SK-N-SH (cell line): Measurements from ENCODE around the gene RPL12.

Experiments
- EP300 ChIP-seq, 2 experiments: IDR thresholded peaks; 2 replicates each; pipeline versions ENCODE4 v1.4.0 to v1.6.1; 2012; ENCODE audit warnings: borderline replicate concordance in 1 of 2, low read depth in 1 of 2, low read length in 1 of 2
- GABPA ChIP-seq: IDR thresholded peaks from 2 replicates; pipeline ENCODE4 v1.4.0; 2012; ENCODE audit warnings: low read depth, mild to moderate bottlenecking
- GATA2 ChIP-seq: sonication (generic); formaldehyde crosslinking; IDR thresholded peaks from 2 replicates; pipeline ENCODE4 v1.5.0; 2020; ENCODE audit warnings: mild to moderate bottlenecking, missing genetic modification reagents
- POLR2AphosphoS5 ChIP-seq: IDR thresholded peaks from 2 replicates; pipeline ENCODE4 v1.6.1; 2012; ENCODE audit warnings: low read depth, low read length
- RCOR1 ChIP-seq: fragments of 150-350 bp; IDR thresholded peaks from 2 replicates; pipeline ENCODE4 v1.6.1; 2017; ENCODE audit warnings: antibody characterized with exemption, low read length
- RXRA ChIP-seq: IDR thresholded peaks from 2 replicates; pipeline ENCODE4 v1.4.0; 2012; ENCODE audit warnings: low read depth, mild to moderate bottlenecking, borderline replicate concordance
- TAF1 ChIP-seq: IDR thresholded peaks from 2 replicates; pipeline ENCODE4 v1.6.1; 2012; ENCODE audit warnings: low read depth, mild to moderate bottlenecking, low read length, moderate library complexity, borderline replicate concordance
- YY1 ChIP-seq: IDR thresholded peaks from 2 replicates; pipeline ENCODE4 v1.4.0; 2012; ENCODE audit warnings: low read depth, mild to moderate bottlenecking
- TF ChIP-seq, protein P1 (sequence below): fragments of 150-350 bp; IDR thresholded peaks from 2 replicates; pipeline ENCODE4 v1.6.1; 2017; ENCODE audit warnings: antibody characterized with exemption, low read length, low read depth, borderline replicate concordance
- TF ChIP-seq, protein P2 (sequence below): fragments of 200-600 bp; sonication (generic); IDR thresholded peaks from 2 replicates; pipeline ENCODE4 v1.6.1; 2017; ENCODE audit warnings: antibody characterized with exemption, mild to moderate bottlenecking, moderate library complexity
- TF ChIP-seq, protein P3 (sequence below): IDR thresholded peaks from 2 replicates; pipeline ENCODE4 v1.4.0; 2012; ENCODE audit warnings: low read depth

DNA sequence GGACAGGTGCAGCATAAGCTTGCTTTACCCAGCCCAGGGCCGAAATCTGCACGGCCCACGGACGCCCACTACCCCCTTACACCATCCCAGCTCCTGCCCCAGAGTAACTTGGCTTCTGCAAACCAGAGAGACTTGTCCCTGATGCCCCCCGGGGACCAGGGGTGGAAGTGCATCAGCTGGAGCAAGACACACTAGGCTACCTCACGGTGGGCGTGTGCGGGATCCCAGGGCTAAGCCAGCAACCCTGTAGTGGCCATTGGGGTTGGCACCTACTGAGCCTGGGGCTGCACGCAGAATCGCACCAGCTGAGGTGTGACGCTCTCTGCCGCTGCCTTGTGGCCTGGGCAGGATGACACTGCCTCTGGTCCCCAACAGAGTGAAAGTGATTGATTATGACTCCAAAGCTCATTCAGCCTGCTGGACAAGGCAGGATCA is 33.2 kb downstream of the RPL12 start:
- TF ChIP-seq EP300 (IDR thresholded peaks at IDR 0.05; ENCODE audit: borderline replicate concordance in 1 of 2, low read depth in 1 of 2, low read length in 1 of 2) (no peak), POLR2AphosphoS5 (no peak), RCOR1 (no peak), YY1 (no peak), TAF1 (no peak), RXRA (no peak), GATA2 (no peak), GABPA (no peak)
- TF ChIP-seq, protein P1, sequence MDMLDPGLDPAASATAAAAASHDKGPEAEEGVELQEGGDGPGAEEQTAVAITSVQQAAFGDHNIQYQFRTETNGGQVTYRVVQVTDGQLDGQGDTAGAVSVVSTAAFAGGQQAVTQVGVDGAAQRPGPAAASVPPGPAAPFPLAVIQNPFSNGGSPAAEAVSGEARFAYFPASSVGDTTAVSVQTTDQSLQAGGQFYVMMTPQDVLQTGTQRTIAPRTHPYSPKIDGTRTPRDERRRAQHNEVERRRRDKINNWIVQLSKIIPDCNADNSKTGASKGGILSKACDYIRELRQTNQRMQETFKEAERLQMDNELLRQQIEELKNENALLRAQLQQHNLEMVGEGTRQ = no peak
- TF ChIP-seq, protein P2, sequence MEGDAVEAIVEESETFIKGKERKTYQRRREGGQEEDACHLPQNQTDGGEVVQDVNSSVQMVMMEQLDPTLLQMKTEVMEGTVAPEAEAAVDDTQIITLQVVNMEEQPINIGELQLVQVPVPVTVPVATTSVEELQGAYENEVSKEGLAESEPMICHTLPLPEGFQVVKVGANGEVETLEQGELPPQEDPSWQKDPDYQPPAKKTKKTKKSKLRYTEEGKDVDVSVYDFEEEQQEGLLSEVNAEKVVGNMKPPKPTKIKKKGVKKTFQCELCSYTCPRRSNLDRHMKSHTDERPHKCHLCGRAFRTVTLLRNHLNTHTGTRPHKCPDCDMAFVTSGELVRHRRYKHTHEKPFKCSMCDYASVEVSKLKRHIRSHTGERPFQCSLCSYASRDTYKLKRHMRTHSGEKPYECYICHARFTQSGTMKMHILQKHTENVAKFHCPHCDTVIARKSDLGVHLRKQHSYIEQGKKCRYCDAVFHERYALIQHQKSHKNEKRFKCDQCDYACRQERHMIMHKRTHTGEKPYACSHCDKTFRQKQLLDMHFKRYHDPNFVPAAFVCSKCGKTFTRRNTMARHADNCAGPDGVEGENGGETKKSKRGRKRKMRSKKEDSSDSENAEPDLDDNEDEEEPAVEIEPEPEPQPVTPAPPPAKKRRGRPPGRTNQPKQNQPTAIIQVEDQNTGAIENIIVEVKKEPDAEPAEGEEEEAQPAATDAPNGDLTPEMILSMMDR = no peak; the same call in 1 of the 2 replicates
- TF ChIP-seq, protein P3, sequence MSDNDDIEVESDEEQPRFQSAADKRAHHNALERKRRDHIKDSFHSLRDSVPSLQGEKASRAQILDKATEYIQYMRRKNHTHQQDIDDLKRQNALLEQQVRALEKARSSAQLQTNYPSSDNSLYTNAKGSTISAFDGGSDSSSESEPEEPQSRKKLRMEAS = no peak
